GM19395 (cell line): ENCODE data around the gene CARF.
"Not testable (repeated sequence)": the region's sequence is repeated elsewhere in the genome, so short reads cannot be mapped to it uniquely, and the experiment has no call there.

Experiments
- ATAC-seq: cut with Tn5 transposase; IDR thresholded peaks from one replicate; pipeline ENCODE4 v1.9.1; 2021; ENCODE audit warnings: mild to moderate bottlenecking, moderate library complexity; ENCODE audit not compliant: unreplicated experiment

The CARF gene

GRCh38 chr2:202911512-202912341 lies at the start of gene CARF, which contains the start of gene WDR12:
Gene CARF (plus strand): TSS chr2:202912275. CDS start chr2:202941903, 29,628 bp downstream.
Gene WDR12 (minus strand): TSS chr2:202911673. CDS start chr2:202911476, 197 bp downstream.
- ATAC-seq: peak; percentile 79

- peak; percentile 82 for ATAC-seq
Observed at GRCh38 chr2:202870431-202871299, 41.4 kb upstream of the CARF start.

GRCh38 chr2:202871300-202872141 lies 40.6 kb upstream of the CARF start, which contains the start of gene ICA1L:
Gene ICA1L (minus strand): TSS chr2:202871766. CDS start chr2:202829009, 42,757 bp downstream.
- peak; percentile 58 for ATAC-seq

GRCh38 chr2:202877699-202878098 lies 34.4 kb upstream of the CARF start:
- ATAC-seq: no peak

GRCh38 chr2:202881570-202881969 lies 30.5 kb upstream of the CARF start:
- no peak for ATAC-seq

- no peak for ATAC-seq
Observed at GRCh38 chr2:202883987-202884675, 27.9 kb upstream of the CARF start.

- ATAC-seq: no peak
Observed at GRCh38 chr2:202885190-202885589, 26.9 kb upstream of the CARF start.

GRCh38 chr2:202905507-202905906 lies 6.6 kb upstream of the CARF start:
- ATAC-seq: not testable (repeated sequence)

GRCh38 chr2:202908186-202908585 lies 3.9 kb upstream of the CARF start:
- ATAC-seq: no peak

- ATAC-seq: no peak
Observed at GRCh38 chr2:202909394-202910192, 2.5 kb upstream of the CARF start.

GRCh38 chr2:202910250-202910649 lies 1.8 kb upstream of the CARF start:
- ATAC-seq: not testable (repeated sequence)

GRCh38 chr2:202910698-202911097 lies 1.4 kb upstream of the CARF start:
- ATAC-seq: no peak

GRCh38 chr2:202911203-202911511 lies 918 bp upstream of the CARF start:
- peak; percentile 13 for ATAC-seq

- peak; percentile 63 for ATAC-seq
Observed at GRCh38 chr2:202912342-202913201, 497 bp downstream of the CARF start.

- ATAC-seq: no peak
Observed at GRCh38 chr2:202918860-202919259, 6.8 kb downstream of the CARF start.

- no peak for ATAC-seq
Observed at GRCh38 chr2:202932425-202933138, 20.5 kb downstream of the CARF start.

- ATAC-seq: no peak
Observed at GRCh38 chr2:202933139-202933510, 21.1 kb downstream of the CARF start.

- no peak for ATAC-seq
Observed at GRCh38 chr2:202933958-202934357, 21.9 kb downstream of the CARF start.
